ENCODE results near the gene SEC14L5.
"Not testable (repeated sequence)": the region's sequence is repeated elsewhere in the genome, so short reads cannot be mapped to it uniquely, and the experiment has no call there.

The SEC14L5 gene

GRCh38 chr16:5044581-5044980, 86.5 kb downstream of the SEC14L5 start:
- H3K27ac ChIP-seq (ENCODE audit: low read depth, low read length); H3K36me3 ChIP-seq (ENCODE audit: control insufficient read depth, insufficient read depth, low read length); H3K9me3 ChIP-seq (ENCODE audit: control insufficient read depth, insufficient read depth, low read length); H3K9ac ChIP-seq (ENCODE audit: low read depth, low read length); H3K27me3 ChIP-seq (ENCODE audit: control insufficient read depth, insufficient read depth, low read length); H3K4me1 ChIP-seq (ENCODE audit: control insufficient read depth, insufficient read depth, low read length); H3K4me3 ChIP-seq (ENCODE audit: low read depth, low read length): not testable (repeated sequence)

DNA sequence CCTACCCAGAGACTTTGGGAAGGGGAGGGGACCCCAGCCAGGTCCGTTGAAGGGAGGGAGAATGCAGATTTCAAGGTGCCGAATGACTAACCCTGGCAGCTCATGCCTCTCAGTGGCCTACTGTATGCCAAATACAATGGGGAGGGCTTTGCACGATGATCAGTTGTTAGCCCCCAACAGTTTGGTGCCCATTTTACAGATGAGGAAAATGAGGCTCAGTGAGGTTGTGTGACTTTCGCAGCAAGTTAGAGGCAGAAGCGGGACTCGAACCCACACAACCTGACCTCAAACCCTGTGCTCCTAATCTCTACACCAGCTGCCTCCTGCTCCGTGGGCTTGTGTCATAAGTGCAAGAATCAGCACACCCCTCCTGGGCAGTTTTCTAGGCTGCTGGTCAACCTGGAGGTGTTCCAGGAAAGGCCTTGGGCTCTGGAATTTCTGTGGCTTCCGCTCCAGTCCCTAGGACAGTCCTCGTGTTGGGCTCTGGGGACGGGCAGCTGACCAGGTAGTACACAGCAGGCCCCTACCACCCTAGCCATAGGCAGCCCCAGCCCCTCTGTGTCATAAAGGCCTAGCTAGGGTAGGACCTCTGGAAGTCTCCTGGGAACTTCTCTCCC, 87.5 kb downstream of the SEC14L5 start:
- Histone ChIP-seq H3K4me1 (ENCODE audit: control insufficient read depth, insufficient read depth, low read length) (peaks cover 5% of the 10 kb centered on the region; the same call in 1 of the 2 replicates), H3K27ac (ENCODE audit: low read depth, low read length) (no peak overlapping the region), H3K27me3 (ENCODE audit: control insufficient read depth, insufficient read depth, low read length) (no peaks in the 10 kb centered on the region), H3K4me3 (ENCODE audit: low read depth, low read length) (no peak overlapping the region), H3K36me3 (ENCODE audit: control insufficient read depth, insufficient read depth, low read length) (no peaks in the 10 kb centered on the region), H3K9ac (ENCODE audit: low read depth, low read length) (no peak overlapping the region), H3K9me3 (ENCODE audit: control insufficient read depth, insufficient read depth, low read length) (no peaks in the 10 kb centered on the region)

DNA sequence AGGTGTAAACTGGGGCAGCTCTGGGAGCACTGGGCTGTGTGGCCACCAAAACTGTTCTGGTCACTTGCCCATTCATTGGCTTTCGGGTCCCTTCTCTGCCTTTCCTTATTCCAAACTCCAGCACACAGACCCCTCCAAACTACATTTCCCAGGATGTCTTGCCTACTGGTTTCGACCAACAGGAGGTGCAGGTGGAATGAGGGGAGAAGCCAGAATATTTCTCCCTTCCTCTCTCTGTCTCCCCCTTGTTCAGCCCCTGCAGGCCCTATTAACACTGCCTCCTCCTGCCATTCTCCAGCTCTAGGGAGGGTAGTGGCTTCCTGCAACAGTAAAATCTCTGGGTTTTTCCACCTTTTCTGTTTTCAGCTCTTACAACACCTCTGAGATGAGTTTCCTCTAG, 88.8 kb downstream of the SEC14L5 start:
- H3K4me3 ChIP-seq (ENCODE audit: low read depth, low read length), result no peak overlapping the region
- H3K36me3 ChIP-seq (ENCODE audit: control insufficient read depth, insufficient read depth, low read length), result no peaks in the 10 kb centered on the region
- no peaks in the 10 kb centered on the region for H3K27me3 ChIP-seq (ENCODE audit: control insufficient read depth, insufficient read depth, low read length)
- H3K9ac ChIP-seq (ENCODE audit: low read depth, low read length), result no peak overlapping the region
- peaks cover 5% of the 10 kb centered on the region; the same call in 1 of the 2 replicates for H3K4me1 ChIP-seq (ENCODE audit: control insufficient read depth, insufficient read depth, low read length)
- no peak overlapping the region for H3K27ac ChIP-seq (ENCODE audit: low read depth, low read length)
- no peaks in the 10 kb centered on the region for H3K9me3 ChIP-seq (ENCODE audit: control insufficient read depth, insufficient read depth, low read length)

DNA sequence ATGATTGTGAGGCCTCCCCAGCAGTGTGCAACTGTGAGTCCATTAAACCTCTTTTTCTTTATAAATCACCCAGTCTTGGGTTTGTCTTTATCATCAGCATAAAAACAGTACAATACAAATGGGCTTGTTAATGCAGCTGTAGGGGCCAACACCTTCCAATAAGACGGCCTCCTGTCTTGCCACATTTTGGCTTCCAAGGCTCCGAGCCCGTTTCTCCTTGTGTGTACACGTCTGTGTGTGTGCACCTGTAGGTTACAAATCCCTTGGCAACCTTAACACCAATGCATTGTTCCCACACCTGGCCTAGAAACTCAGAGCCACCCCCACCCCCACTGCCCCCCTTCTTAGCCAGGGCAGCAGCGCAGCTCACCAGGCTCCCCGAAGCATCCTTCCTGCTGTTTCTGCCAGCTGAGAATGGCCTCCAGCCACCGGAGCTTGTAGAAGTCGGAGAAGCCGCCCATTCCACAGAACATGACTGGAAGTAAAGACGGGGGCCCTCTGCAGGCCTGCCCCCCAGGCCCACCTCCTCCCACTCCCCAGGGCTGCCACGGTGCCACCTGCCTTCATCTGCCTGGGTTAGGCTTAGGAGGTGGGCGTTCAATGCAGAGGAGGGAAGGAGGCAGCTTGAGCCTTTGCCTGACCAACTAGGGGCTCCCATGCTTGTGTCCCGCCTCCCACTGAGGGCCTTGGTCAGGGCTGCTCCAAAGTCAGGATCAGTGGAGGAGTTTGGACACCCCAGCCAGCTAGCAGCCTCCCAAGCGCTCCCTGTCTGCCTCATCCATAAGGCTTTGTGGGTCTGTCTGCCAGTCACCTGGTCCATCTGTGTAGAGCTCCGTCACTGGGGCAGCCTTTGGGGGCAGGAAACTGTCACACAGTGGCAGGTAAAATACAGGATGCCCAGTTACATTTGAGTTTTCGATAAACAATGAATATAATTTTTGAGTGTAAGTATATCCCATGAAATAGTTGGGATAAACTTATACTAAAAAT, 97.0 kb downstream of the SEC14L5 start:
- Histone ChIP-seq H3K36me3 (ENCODE audit: control insufficient read depth, insufficient read depth, low read length) (no peaks in the 10 kb centered on the region), H3K9me3 (ENCODE audit: control insufficient read depth, insufficient read depth, low read length) (no peaks in the 10 kb centered on the region), H3K4me1 (ENCODE audit: control insufficient read depth, insufficient read depth, low read length) (peaks cover 11% of the 10 kb centered on the region), H3K27ac (ENCODE audit: low read depth, low read length) (no peak overlapping the region), H3K4me3 (ENCODE audit: low read depth, low read length) (no peak overlapping the region), H3K9ac (ENCODE audit: low read depth, low read length) (no peak overlapping the region), H3K27me3 (ENCODE audit: control insufficient read depth, insufficient read depth, low read length) (no peaks in the 10 kb centered on the region)

- Histone ChIP-seq H3K27me3 (ENCODE audit: control insufficient read depth, insufficient read depth, low read length) (no peaks in the 10 kb centered on the region), H3K9ac (ENCODE audit: low read depth, low read length) (no peak overlapping the region), H3K4me3 (ENCODE audit: low read depth, low read length) (no peak overlapping the region), H3K9me3 (ENCODE audit: control insufficient read depth, insufficient read depth, low read length) (no peaks in the 10 kb centered on the region), H3K36me3 (ENCODE audit: control insufficient read depth, insufficient read depth, low read length) (no peaks in the 10 kb centered on the region), H3K27ac (ENCODE audit: low read depth, low read length) (no peak overlapping the region), H3K4me1 (ENCODE audit: control insufficient read depth, insufficient read depth, low read length) (peaks cover 13% of the 10 kb centered on the region)
Observed at GRCh38 chr16:5056352-5056751, 98.2 kb downstream of the SEC14L5 start.

- Histone ChIP-seq H3K9me3 (ENCODE audit: control insufficient read depth, insufficient read depth, low read length) (no peaks in the 10 kb centered on the region), H3K27ac (ENCODE audit: low read depth, low read length) (peak overlapping the region; percentile 84), H3K27me3 (ENCODE audit: control insufficient read depth, insufficient read depth, low read length) (no peaks in the 10 kb centered on the region), H3K9ac (ENCODE audit: low read depth, low read length) (no peak overlapping the region), H3K36me3 (ENCODE audit: control insufficient read depth, insufficient read depth, low read length) (no peaks in the 10 kb centered on the region), H3K4me1 (ENCODE audit: control insufficient read depth, insufficient read depth, low read length) (peaks cover 13% of the 10 kb centered on the region), H3K4me3 (ENCODE audit: low read depth, low read length) (no peak overlapping the region)
Observed at GRCh38 chr16:5058476-5058875, 100.3 kb downstream of the SEC14L5 start.

DNA sequence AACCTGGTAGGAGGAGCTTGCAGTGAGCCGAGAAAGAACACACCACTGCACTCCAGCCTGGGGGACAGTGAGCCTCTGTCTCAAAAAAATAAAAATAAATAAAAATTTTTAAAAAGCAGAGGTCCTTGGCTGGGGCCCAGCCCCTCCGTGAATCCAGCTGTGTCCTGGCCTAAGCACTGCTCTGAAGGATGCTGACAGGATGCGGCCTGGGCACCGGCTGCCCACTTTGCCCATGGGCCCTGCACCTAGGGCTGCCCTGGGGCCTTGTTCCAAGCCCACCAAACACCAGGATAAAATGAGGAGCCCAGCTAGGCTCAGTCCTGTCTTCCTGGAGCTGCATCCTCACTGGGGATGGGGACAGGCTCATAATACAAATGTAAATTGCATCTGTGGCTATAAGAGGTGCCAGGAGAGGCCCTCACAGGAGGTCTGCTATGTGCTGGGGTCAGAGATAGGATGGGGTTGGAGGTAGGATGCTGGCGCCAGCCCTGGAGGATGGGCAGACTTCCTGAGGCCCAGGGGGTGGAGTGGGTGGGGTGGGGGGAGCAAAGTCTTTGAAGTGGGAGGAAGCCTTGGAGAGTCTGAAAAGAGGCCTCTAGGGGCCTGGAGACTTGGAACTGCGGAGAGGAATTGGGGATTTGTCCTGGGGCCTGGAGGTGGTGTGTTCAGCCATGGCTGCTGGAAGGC, 101.4 kb downstream of the SEC14L5 start:
- Histone ChIP-seq H3K9ac (ENCODE audit: low read depth, low read length) (no peak overlapping the region), H3K4me3 (ENCODE audit: low read depth, low read length) (no peak overlapping the region), H3K27me3 (ENCODE audit: control insufficient read depth, insufficient read depth, low read length) (no peaks in the 10 kb centered on the region), H3K4me1 (ENCODE audit: control insufficient read depth, insufficient read depth, low read length) (peaks cover 13% of the 10 kb centered on the region), H3K9me3 (ENCODE audit: control insufficient read depth, insufficient read depth, low read length) (no peaks in the 10 kb centered on the region), H3K27ac (ENCODE audit: low read depth, low read length) (peak overlapping the region; percentile 89), H3K36me3 (ENCODE audit: control insufficient read depth, insufficient read depth, low read length) (no peaks in the 10 kb centered on the region)

DNA sequence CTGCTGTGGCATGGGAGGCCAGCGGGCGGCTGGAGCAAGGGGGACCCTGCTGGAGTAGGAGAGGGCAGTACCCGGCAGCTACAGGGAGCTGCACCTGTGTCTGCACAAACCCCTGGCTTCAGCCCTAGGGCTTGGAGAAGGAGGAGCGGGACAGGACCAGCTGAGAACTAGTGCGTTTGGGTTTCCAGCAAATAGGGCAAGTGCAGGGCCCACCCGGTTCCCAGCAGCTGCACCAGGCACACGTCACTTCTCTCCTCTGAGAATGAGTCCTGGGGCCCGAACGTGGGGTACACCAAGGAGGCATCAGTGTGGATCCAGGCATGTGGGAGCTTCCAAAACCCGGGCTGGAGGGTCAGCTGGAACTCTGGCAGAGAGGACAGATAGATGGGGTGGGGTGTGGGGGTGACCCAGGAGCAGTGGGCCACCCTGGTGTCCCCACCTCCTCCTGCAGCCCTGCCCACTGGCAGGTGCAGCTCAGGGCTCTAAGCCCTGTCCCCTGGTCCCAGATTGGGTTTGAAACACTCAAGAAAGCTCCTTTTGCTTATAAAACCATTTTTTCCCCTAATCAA, 102.0 kb downstream of the SEC14L5 start:
- Histone ChIP-seq H3K27me3 (ENCODE audit: control insufficient read depth, insufficient read depth, low read length) (no peaks in the 10 kb centered on the region), H3K4me1 (ENCODE audit: control insufficient read depth, insufficient read depth, low read length) (peaks cover 13% of the 10 kb centered on the region), H3K36me3 (ENCODE audit: control insufficient read depth, insufficient read depth, low read length) (no peaks in the 10 kb centered on the region), H3K4me3 (ENCODE audit: low read depth, low read length) (no peak overlapping the region), H3K9me3 (ENCODE audit: control insufficient read depth, insufficient read depth, low read length) (no peaks in the 10 kb centered on the region), H3K27ac (ENCODE audit: low read depth, low read length) (peak overlapping the region; percentile 89), H3K9ac (ENCODE audit: low read depth, low read length) (no peak overlapping the region)

- H3K27me3 ChIP-seq (ENCODE audit: control insufficient read depth, insufficient read depth, low read length), result no peaks in the 10 kb centered on the region
- no peaks in the 10 kb centered on the region for H3K9me3 ChIP-seq (ENCODE audit: control insufficient read depth, insufficient read depth, low read length)
- H3K4me3 ChIP-seq (ENCODE audit: low read depth, low read length), result no peak overlapping the region
- H3K9ac ChIP-seq (ENCODE audit: low read depth, low read length), result no peak overlapping the region
- H3K27ac ChIP-seq (ENCODE audit: low read depth, low read length), result no peak overlapping the region
- peaks cover 13% of the 10 kb centered on the region for H3K4me1 ChIP-seq (ENCODE audit: control insufficient read depth, insufficient read depth, low read length)
- no peaks in the 10 kb centered on the region for H3K36me3 ChIP-seq (ENCODE audit: control insufficient read depth, insufficient read depth, low read length)
Observed at GRCh38 chr16:5062051-5062450, 103.9 kb downstream of the SEC14L5 start.

GRCh38 chr16:5062790-5063765, 104.9 kb downstream of the SEC14L5 start:
- H3K9me3 ChIP-seq (ENCODE audit: control insufficient read depth, insufficient read depth, low read length), result no peaks in the 10 kb centered on the region
- H3K4me1 ChIP-seq (ENCODE audit: control insufficient read depth, insufficient read depth, low read length), result peaks cover 13% of the 10 kb centered on the region
- no peaks in the 10 kb centered on the region for H3K36me3 ChIP-seq (ENCODE audit: control insufficient read depth, insufficient read depth, low read length)
- H3K9ac ChIP-seq (ENCODE audit: low read depth, low read length), result no peak overlapping the region
- no peak overlapping the region for H3K27ac ChIP-seq (ENCODE audit: low read depth, low read length)
- H3K27me3 ChIP-seq (ENCODE audit: control insufficient read depth, insufficient read depth, low read length), result no peaks in the 10 kb centered on the region
- no peak overlapping the region for H3K4me3 ChIP-seq (ENCODE audit: low read depth, low read length)

Data from HUES48 (cell line).